GM18909 (cell line): Measurements from ENCODE around the gene SERPINE3.

Experiments
- ATAC-seq: cut with Tn5 transposase; IDR thresholded peaks from one replicate; pipeline ENCODE4 v1.9.1; 2021; ENCODE audit warnings: mild to moderate bottlenecking; ENCODE audit not compliant: unreplicated experiment, poor library complexity

The SERPINE3 gene

GRCh38 chr13:51326777-51327176 lies 12.7 kb upstream of the SERPINE3 start:
- no peak for ATAC-seq

GRCh38 chr13:51327961-51328360 lies 11.5 kb upstream of the SERPINE3 start:
- no peak for ATAC-seq

- ATAC-seq: no peak
Measured at GRCh38 chr13:51328488-51328887, 11.0 kb upstream of the SERPINE3 start.

GRCh38 chr13:51329606-51330005 lies 9.9 kb upstream of the SERPINE3 start:
- no peak for ATAC-seq

GRCh38 chr13:51330791-51331190 lies 8.7 kb upstream of the SERPINE3 start:
- no peak for ATAC-seq

DNA sequence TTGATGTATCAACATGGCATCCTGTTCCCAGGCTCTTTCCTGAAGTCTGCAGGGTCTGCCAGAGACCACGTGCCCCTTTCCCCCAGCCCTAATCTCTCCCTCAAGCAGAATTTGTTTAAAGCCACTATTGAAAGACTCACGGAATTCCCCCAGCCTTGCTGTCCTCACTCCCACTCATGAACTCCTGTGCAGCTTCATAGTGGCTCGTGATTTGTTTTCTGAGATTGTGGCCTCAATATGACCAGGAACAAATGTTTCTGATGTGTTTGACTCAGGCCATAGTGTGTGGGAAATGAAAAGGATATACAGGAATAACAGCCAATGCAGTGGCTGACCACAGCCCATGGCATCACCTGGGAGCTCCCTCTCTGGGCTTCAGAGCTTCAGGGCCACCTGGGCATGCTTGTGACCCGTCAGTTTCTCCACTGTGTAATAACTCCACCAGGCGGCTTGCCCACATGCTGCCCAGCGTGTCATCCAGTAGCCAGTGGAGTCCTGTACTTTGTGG lies 8.1 kb upstream of the SERPINE3 start:
- no peak for ATAC-seq

- no peak for ATAC-seq
Measured at GRCh38 chr13:51332566-51333361, 6.7 kb upstream of the SERPINE3 start.

DNA sequence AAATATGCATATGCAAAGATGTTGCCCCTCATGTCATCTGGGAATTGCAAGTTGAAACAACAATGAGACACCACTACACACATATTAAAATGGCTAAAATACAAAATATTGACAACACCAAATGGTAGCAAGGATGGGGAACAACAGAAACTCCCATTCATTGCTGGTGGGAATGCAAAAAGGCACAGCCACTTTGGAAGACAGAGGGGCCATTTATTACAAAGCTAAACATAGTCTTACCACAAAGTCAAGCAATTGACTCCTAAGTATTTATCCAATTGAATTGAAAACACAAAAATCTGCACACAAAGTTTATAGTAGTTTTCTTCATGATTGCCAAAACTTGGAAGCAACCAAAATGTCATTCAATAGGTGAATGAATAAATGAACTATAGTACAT lies 6.1 kb upstream of the SERPINE3 start:
- ATAC-seq: no peak

- no peak for ATAC-seq
Measured at GRCh38 chr13:51333826-51334225, 5.7 kb upstream of the SERPINE3 start.

DNA sequence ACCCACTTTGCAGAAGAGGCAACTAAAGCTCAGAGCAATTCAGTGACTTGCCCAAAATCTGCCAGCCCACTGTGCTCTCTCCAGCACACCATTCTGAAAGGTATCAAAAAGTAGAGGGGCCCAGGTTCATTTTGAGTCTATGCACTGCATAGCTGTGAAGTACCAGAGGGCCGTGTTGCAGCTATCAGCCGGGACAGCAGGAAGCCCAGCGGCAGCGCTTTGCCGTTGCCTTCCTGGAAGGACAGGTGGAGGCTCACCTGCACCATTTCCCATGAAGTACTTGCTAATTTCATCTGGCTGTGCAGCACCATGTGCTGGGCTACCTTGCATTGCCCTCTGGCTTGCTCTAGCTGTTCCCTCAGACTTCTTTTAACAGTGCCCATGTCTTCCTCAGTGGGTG lies 2.7 kb upstream of the SERPINE3 start:
- no peak for ATAC-seq

DNA sequence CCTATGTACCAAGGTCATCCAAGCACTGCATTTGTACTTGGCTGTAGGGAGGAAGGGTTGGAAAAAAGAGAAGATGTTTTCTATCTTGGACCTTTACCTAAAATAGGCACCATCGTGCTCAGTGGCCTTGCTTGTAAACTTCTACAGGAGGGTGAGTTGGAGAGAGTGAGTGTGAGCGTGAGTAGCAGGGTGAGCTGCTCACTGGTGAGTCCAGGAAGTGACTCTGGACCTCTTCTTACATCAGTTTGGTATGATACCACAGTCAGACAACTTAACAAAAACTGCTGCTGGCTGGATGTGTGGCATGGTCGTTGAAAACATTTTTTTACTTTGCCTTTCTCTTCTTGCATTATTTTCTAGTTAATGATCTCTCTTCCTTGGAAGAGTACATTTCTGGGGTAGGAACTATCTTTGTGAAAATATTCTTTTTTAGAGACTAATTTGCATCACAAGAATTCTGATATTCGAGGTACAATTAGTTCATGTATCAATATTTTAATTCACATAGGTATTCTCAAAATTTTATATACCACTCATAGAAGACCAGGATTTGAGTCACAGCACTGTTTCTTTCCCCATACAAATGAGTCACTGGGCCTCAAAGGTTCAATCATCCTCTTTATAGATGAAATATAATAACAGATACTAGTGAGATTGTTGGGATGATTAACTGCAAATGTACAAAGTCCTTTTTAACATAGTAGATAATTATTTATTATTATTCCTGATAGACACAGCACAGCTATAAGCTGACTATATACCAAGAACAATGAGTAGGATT lies 651 bp downstream of the SERPINE3 start:
- no peak for ATAC-seq

DNA sequence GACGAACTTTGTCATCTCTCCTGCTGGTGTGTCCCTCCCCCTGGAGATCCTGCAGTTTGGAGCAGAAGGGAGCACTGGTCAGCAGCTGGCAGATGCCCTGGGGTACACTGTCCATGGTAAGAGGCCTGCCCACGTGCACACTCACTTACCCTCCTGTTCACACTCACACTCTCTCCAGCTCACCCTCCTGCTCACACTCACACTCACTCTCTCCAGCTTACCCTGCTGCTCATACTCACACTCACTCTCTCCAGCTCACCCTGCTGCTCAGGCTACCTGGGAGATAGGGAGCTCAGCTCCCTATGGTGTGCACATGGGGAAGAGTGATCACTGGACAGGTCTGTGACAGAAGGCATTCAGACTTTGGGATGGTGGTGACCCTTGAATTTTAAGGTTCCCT lies 1.7 kb downstream of the SERPINE3 start:
- no peak for ATAC-seq

DNA sequence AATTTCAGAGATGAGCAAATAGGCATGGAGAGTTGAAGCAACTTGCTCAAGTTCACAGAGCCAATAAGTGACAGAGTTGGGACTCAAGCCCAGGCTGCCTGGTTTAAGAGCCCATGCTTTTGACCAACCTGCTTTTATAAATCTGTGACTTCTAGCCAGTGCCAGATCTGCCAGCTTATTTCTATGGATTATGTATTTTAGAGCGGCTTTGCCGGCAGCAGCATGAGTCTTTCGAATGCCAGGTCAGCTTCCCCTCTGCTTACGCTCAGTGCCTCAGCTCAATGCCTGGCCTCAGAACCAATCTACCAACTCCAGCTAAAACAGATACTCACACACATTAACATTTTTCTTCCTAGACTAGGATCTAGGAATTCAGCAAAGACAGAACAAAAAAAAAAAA lies 2.3 kb downstream of the SERPINE3 start:
- ATAC-seq: no peak

DNA sequence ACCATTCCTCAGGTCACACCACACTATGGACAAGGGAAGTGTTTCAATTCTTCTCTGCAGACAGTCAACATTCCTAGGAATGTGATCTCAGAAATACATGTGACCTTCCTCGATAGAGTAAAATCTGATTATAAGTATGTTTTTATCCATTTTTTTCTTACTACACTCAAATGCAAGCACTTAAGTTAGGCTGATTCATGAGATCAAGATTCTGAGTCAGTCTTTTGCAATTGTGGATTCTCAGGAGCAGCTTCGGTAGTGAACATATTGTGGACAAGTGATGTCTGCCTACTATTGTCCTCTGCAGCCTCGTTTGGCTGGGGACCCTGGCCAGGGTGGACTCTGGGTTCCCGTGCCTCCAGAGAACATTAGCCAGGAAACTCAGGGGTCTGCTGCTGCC lies 3.2 kb downstream of the SERPINE3 start:
- ATAC-seq: no peak

GRCh38 chr13:51343475-51343874 lies 4.0 kb downstream of the SERPINE3 start:
- ATAC-seq: no peak

GRCh38 chr13:51346397-51346796 lies 6.9 kb downstream of the SERPINE3 start:
- ATAC-seq: peak; percentile 66

DNA sequence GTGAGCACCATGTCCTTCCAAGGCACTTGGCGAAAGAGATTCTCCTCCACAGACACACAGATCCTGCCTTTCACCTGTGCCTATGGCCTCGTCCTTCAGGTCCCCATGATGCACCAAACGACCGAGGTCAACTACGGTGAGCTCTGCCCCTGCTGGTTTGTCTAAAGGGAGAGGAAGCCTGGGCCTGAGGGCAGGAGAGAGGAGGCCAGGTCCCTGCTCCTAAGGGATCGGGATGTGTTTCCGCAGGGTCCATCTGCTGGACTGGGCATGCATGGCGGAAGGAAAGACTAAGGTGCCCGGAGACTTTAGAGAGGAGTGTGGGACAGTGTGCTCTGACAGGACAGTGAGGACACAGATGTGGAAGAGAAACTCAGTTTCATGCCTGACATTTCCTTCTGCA lies 7.6 kb downstream of the SERPINE3 start:
- ATAC-seq: no peak

GRCh38 chr13:51348069-51348967 lies 8.8 kb downstream of the SERPINE3 start:
- ATAC-seq: no peak

DNA sequence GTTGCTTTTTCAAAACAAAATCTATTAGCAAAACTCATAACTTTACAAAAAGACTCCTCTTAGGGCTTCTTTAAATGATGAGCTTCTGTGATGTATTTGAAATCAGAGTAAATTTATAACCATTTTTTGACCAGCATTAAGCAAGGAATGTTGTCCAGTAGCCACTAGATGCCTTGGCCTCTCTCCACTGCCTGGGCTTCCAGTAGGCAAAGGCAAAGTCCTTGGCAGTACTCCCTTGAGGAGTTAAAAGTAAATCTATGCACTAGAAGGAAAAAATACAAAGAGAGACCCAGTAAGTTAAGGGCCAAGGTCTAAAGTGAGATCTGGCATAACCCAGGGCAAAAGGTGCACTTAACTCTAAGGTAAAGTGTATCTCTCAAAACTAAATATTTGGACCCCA lies 9.5 kb downstream of the SERPINE3 start:
- no peak for ATAC-seq

DNA sequence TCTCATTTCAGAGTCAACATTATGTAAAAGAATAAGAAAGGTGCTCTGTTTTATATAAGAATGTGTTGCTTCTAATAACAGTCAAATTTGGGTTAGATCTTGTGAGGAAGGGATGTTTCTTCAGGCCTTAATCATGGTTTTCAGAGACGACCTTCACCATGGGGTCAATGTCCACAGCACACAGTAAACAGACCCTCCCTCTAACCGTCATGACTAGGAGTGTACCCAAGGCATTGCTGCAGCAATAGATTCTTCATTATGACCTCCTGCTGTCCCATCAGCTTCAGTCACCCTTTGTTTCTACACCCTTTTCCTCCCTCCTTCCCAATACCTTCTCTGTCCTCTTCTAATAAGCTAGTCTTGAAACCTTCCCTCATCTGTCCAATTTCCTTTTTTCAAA lies 15.7 kb downstream of the SERPINE3 start:
- no peak for ATAC-seq
